ENCODE results near the gene CTBS. TPM values are rescaled to one million over a fixed set of nuclear protein-coding genes. Genes with fewer than 3 reads are reported as not detected.

The CTBS gene
- total and polyA plus RNA-seq, 2 of the 8 experiments (the other 6 are each of a cell fraction or from before 2014, with no cell fraction given), result 3.3 to 4.1 TPM

GRCh38 chr1:84550826-84551225 lies 23.4 kb downstream of the CTBS start:
- H3K36me3 ChIP-seq (ENCODE audit: control insufficient read depth in 2 of 4, insufficient read depth in 4 of 4, low read length in 3 of 4), result no peaks in the 10 kb centered on the region
- TF ChIP-seq KDM1A (IDR thresholded peaks at IDR 0.05; ENCODE audit: borderline replicate concordance, low read length), result no peak
- TF ChIP-seq TCF12 (IDR thresholded peaks at IDR 0.05; ENCODE audit: low read depth, low read length), result no peak
- TF ChIP-seq PHF8 (conservative IDR thresholded peaks at IDR 0.05; ENCODE audit: low read depth, low read length), result no peak
- TF ChIP-seq KDM5A (IDR thresholded peaks at IDR 0.05; ENCODE audit: low read length), result no peak
- no peak for TF ChIP-seq POLR2AphosphoS5 (IDR thresholded peaks at IDR 0.05; ENCODE audit: low read depth, low read length)
- TF ChIP-seq FOSL1 (IDR thresholded peaks at IDR 0.05; ENCODE audit: insufficient read depth, low read depth, low read length), result no peak
- no peak for TF ChIP-seq RAD21 (IDR thresholded peaks at IDR 0.05 in 1 of 2, conservative IDR thresholded peaks at IDR 0.05 in 1 of 2; ENCODE audit: low read depth in 2 of 2, low read length in 2 of 2)
- no peak for TF ChIP-seq BCL11A (IDR thresholded peaks at IDR 0.05; ENCODE audit: low read depth in 2 of 2, low read length in 2 of 2)
- no peak for TF ChIP-seq SIX5 (IDR thresholded peaks at IDR 0.05; ENCODE audit: low read depth, low read length)
- no peak for TF ChIP-seq SP4 (IDR thresholded peaks at IDR 0.05; ENCODE audit: low read length)
- TF ChIP-seq MAFK (IDR thresholded peaks at IDR 0.05; ENCODE audit: low read depth, low read length), result no peak
- TF ChIP-seq EGR1 (IDR thresholded peaks at IDR 0.05; ENCODE audit: borderline replicate concordance, low read depth, low read length), result no peak
- TF ChIP-seq TAF7 (optimal IDR thresholded peaks at IDR 0.05; ENCODE audit: borderline replicate concordance, low read depth, low read length), result no peak
- no peak overlapping the region for H3K4me3 ChIP-seq (ENCODE audit: extremely low read depth in 1 of 4, insufficient read depth in 2 of 4, low read depth in 3 of 4, low read length in 4 of 4)
- no peak overlapping the region for H2AFZ ChIP-seq (ENCODE audit: low read length)
- no peaks in the 10 kb centered on the region for H3K79me1 ChIP-seq (ENCODE audit: low read depth, low read length)
- H3K9me3 ChIP-seq (ENCODE audit: insufficient read depth in 2 of 2, low read depth in 1 of 2, low read length in 1 of 2), result no peaks in the 10 kb centered on the region
- ChIA-PET POLR2A (ENCODE audit: partially characterized antibody) (interaction anchor here (1.3 kb wide), 1 partner anchor 22 kb away, joined by 3 read pairs; no protein-coding TSS in a partner anchor), CTCF (ENCODE audit: partially characterized antibody) (interaction anchor here (0.6 to 0.9 kb wide), 3 partner anchors 9 to 221 kb away, joined by 3 read pairs; no protein-coding TSS in a partner anchor)
- no peak overlapping the region for H3K14ac ChIP-seq (ENCODE audit: insufficient read length)
- H3K23ac ChIP-seq (ENCODE audit: insufficient read length), result no peak overlapping the region
- no peak overlapping the region for H3K56ac ChIP-seq (replicated peaks; ENCODE audit: insufficient read length, low read depth, low read length)
- no peaks in the 10 kb centered on the region for H4K20me1 ChIP-seq (replicated peaks in 1 of 2; ENCODE audit: control insufficient read depth in 1 of 2, insufficient read depth in 2 of 2, low read length in 2 of 2)
- H2BK5ac ChIP-seq (ENCODE audit: low read depth, low read length), result no peak overlapping the region
- no peaks in the 10 kb centered on the region for H3K4me1 ChIP-seq (replicated peaks in 1 of 4; ENCODE audit: control insufficient read depth in 3 of 4, insufficient read depth in 4 of 4, low read length in 3 of 4)
- no peak overlapping the region for H4K5ac ChIP-seq (ENCODE audit: insufficient read length, low read depth, low read length)
- H3K79me2 ChIP-seq (ENCODE audit: control insufficient read depth in 1 of 2, insufficient read depth in 2 of 2, low read length in 2 of 2), result no peaks in the 10 kb centered on the region
- WGBS, 2 experiments (ENCODE audit: extremely low coverage in 1 of 2, insufficient coverage in 1 of 2, insufficient read length in 1 of 2, insufficient replicate concordance in 2 of 2, low coverage in 1 of 2, low lambda C conversion rate in 2 of 2, missing lambda C conversion rate in 1 of 2), result 88% methylated on average over 2 of the region's 2 CpGs; no CpG with 5 or more reads in 1 of the 2 experiments
- H3K4ac ChIP-seq (replicated peaks; ENCODE audit: insufficient read length, low read depth, low read length), result no peak overlapping the region
- no peak for FAIRE-seq
- H4K8ac ChIP-seq (ENCODE audit: extremely low read depth, insufficient read depth, low read length), result no peak overlapping the region
- H4K91ac ChIP-seq (replicated peaks; ENCODE audit: insufficient read length, low read length), result no peak overlapping the region
- H3K23me2 ChIP-seq (ENCODE audit: low read depth, low read length), result no peaks in the 10 kb centered on the region
- no peak overlapping the region for H2BK120ac ChIP-seq (replicated peaks; ENCODE audit: low read depth, low read length)
- no peak overlapping the region for H3K27ac ChIP-seq (ENCODE audit: low read depth, low read length)
- H3K9ac ChIP-seq (replicated peaks in 1 of 4; ENCODE audit: extremely low read depth in 1 of 4, low read depth in 3 of 4, low read length in 3 of 4), result no peak overlapping the region
- no peaks in the 10 kb centered on the region; a peak in 1 of 7 replicates for H3K27me3 ChIP-seq (replicated peaks in 1 of 4; ENCODE audit: control insufficient read depth in 3 of 4, extremely low read depth in 1 of 4, insufficient read depth in 3 of 4, low read length in 3 of 4)
- no peak overlapping the region for H2BK20ac ChIP-seq (ENCODE audit: low read length)
- no peak for DNase-seq (ENCODE audit: low read depth in 1 of 2, low spot score in 2 of 2)
- no peak overlapping the region for H2BK15ac ChIP-seq (ENCODE audit: low read length)
- H3K4me2 ChIP-seq (ENCODE audit: insufficient read depth in 1 of 2, low read depth in 2 of 2, low read length in 2 of 2), result no peak overlapping the region
- H2BK12ac ChIP-seq (ENCODE audit: low read depth, low read length), result no peak overlapping the region
- H2AK5ac ChIP-seq (ENCODE audit: low read depth, low read length), result no peak overlapping the region
- H3K18ac ChIP-seq (ENCODE audit: extremely low read depth, low read length), result no peak overlapping the region

Measured in H1 (cell line).